Keratinocyte (primary cell): ENCODE results near the gene TMEM161A. TPM values are rescaled to one million over a fixed set of nuclear protein-coding genes. Genes with fewer than 3 reads are reported as not detected.
A peak's percentile ranks its signal among the peaks of the same experiment; 100 is the strongest.
"Not testable (repeated sequence)": the region's sequence is repeated elsewhere in the genome, so short reads cannot be mapped to it uniquely, and the experiment has no call there.

ENCODE experiments used
- DNase-seq: peaks from one replicate; pipeline ENCODE4 v3.0.0-alpha.2; 2011; ENCODE audit warnings: low read depth, missing footprints, low spot score
- FAIRE-seq: peaks from 2 replicates; lab custom pipeline; 2011; peaks lifted over from hg19 to GRCh38; lab: Jason Lieb, UNC
- H2AFZ ChIP-seq: 2 replicates; pipeline ENCODE4 v1.6.0; 2012; ENCODE audit warnings: low read length, control low read depth, inconsistent platforms; ENCODE audit not compliant: control insufficient read depth
- H3K27ac ChIP-seq: 2 replicates; pipeline ENCODE4 v1.5.1; 2011; ENCODE audit warnings: low read length; ENCODE audit not compliant: control insufficient read depth, insufficient read depth
- H3K27me3 ChIP-seq: 3 replicates; pipeline ENCODE4 v1.6.0; 2011; ENCODE audit warnings: low read length; ENCODE audit not compliant: control insufficient read depth, insufficient read depth; ENCODE audit errors: extremely low read depth
- H3K36me3 ChIP-seq, 2 experiments: 2 replicates in 1 of 2; 3 replicates in 1 of 2; pipeline ENCODE4 v1.5.1; 2011; ENCODE audit warnings: low read length in 2 of 2, mild to moderate bottlenecking in 1 of 2; ENCODE audit not compliant: control insufficient read depth in 2 of 2, insufficient read depth in 2 of 2; ENCODE audit errors: extremely low read depth in 1 of 2
- H3K4me1 ChIP-seq: 3 replicates; pipeline ENCODE4 v1.5.1; 2011; ENCODE audit warnings: low read length; ENCODE audit not compliant: control insufficient read depth, insufficient read depth; ENCODE audit errors: extremely low read depth
- H3K4me2 ChIP-seq: 3 replicates; pipeline ENCODE4 v1.6.0; 2011; ENCODE audit warnings: low read depth, low read length; ENCODE audit not compliant: control insufficient read depth, insufficient read depth; ENCODE audit errors: extremely low read depth
- H3K4me3 ChIP-seq, 3 experiments: fragments of 200-600 bp in 1 of 3; sonication (generic) in 1 of 3; 2 replicates in 2 of 3; 3 replicates in 1 of 3; pipeline ENCODE4 v1.5.1; 2011 to 2016; ENCODE audit warnings: low read length in 3 of 3, mild to moderate bottlenecking in 3 of 3, control low read depth in 2 of 3, inconsistent platforms in 1 of 3, low read depth in 1 of 3, mixed read lengths in 1 of 3, mixed run types in 1 of 3, moderate library complexity in 1 of 3; ENCODE audit not compliant: control insufficient read depth in 2 of 3, insufficient read depth in 2 of 3; ENCODE audit errors: extremely low read depth in 1 of 3
- H3K79me2 ChIP-seq: 2 replicates; pipeline ENCODE4 v1.6.0; 2012; ENCODE audit warnings: low read length; ENCODE audit not compliant: control insufficient read depth, insufficient read depth
- H3K9ac ChIP-seq: 3 replicates; pipeline ENCODE4 v1.6.0; 2011; ENCODE audit warnings: low read length; ENCODE audit not compliant: control insufficient read depth, insufficient read depth; ENCODE audit errors: extremely low read depth
- H3K9me1 ChIP-seq: 3 replicates; pipeline ENCODE4 v1.6.0; 2011; ENCODE audit warnings: low read length; ENCODE audit not compliant: control insufficient read depth, insufficient read depth; ENCODE audit errors: extremely low read depth
- H3K9me3 ChIP-seq: 2 replicates; pipeline ENCODE4 v1.5.1; 2012; ENCODE audit warnings: low read depth, low read length; ENCODE audit not compliant: control insufficient read depth
- H4K20me1 ChIP-seq: 3 replicates; pipeline ENCODE4 v1.6.0; 2011; ENCODE audit warnings: low read length; ENCODE audit not compliant: control insufficient read depth, insufficient read depth; ENCODE audit errors: extremely low read depth
- CTCF ChIP-seq, 3 experiments: IDR thresholded peaks in 1 of 3; conservative IDR thresholded peaks in 1 of 3; optimal IDR thresholded peaks in 1 of 3; 2 replicates in 2 of 3; 3 replicates in 1 of 3; pipeline versions ENCODE3 to v1.5.1; 2011; ENCODE audit warnings: low read length in 3 of 3, mild to moderate bottlenecking in 3 of 3, moderate library complexity in 2 of 3, control low read depth in 1 of 3, inconsistent platforms in 1 of 3; ENCODE audit not compliant: insufficient read depth in 2 of 3; ENCODE audit errors: extremely low read depth in 1 of 3
- EZH2 ChIP-seq: IDR thresholded peaks from one replicate; pipeline ENCODE4 v1.6.1; 2012; ENCODE audit warnings: inconsistent platforms, mild to moderate bottlenecking, low read length, moderate library complexity
- dilution Hi-C: fragments of 300-500 bp; cut with MboI; formaldehyde crosslinking; loops from one replicate; pipeline ENCODE4 v1.7.0; 2020; ENCODE audit warnings: low sequenced_read_pairs; ENCODE audit not compliant: extremely low pct_ligation_motif_present
- polyA plus RNA-seq, 5 experiments: library from polyadenylated mRNA; depleted of rRNA in 3 of 5; stranded (reverse) in 3 of 5; stranded (forward) in 1 of 5; unstranded in 1 of 5; fragments of >200 nt; gene quantifications; 1 replicate in 1 of 5; 2 replicates in 3 of 5; 3 replicates in 1 of 5; pipeline versions ENCODE4 v1.2.1 to v1.2.3, GENCODE V29; 2011 to 2012; ENCODE audit warnings: missing spikeins in 2 of 5, low read depth in 1 of 5, low replicate concordance in 1 of 5

Gene TMEM161A
- polyA plus RNA-seq, 1 donor (not counting 4 experiments of a cell fraction or from before 2014, with no cell fraction given): 18.0 TPM

GRCh38 chr19:19103167-19103566 lies 35.1 kb downstream of the TMEM161A start:
- FAIRE-seq (no peak), DNase-seq (peak; percentile 19)
- Histone ChIP-seq H3K4me2 (no peak overlapping the region), H3K27me3 (no peaks in the 10 kb centered on the region), H3K9me3 (peaks cover 2% of the 10 kb centered on the region), H4K20me1 (no peaks in the 10 kb centered on the region), H3K36me3 (no peaks in the 10 kb centered on the region), H3K4me3 (no peak overlapping the region), H3K9me1 (no peaks in the 10 kb centered on the region), H3K27ac (no peak overlapping the region), H3K79me2 (no peaks in the 10 kb centered on the region), H3K9ac (no peak overlapping the region), H3K4me1 (no peaks in the 10 kb centered on the region), H2AFZ (no peak overlapping the region)
- dilution Hi-C loops: no loop called here
- no peak for TF ChIP-seq CTCF (optimal IDR thresholded peaks at IDR 0.05 in 1 of 3, IDR thresholded peaks at IDR 0.05 in 1 of 3, conservative IDR thresholded peaks at IDR 0.05 in 1 of 3; ENCODE audit: extremely low read depth in 1 of 3, insufficient read depth in 2 of 3, low read length in 3 of 3)
- TF ChIP-seq EZH2: no peak

- H3K9ac ChIP-seq, H3K36me3 ChIP-seq, dilution Hi-C loops, DNase-seq, H3K4me2 ChIP-seq, H3K9me1 ChIP-seq, FAIRE-seq, H2AFZ ChIP-seq, H3K4me3 ChIP-seq, H3K79me2 ChIP-seq, H3K27ac ChIP-seq, H3K9me3 ChIP-seq, H3K27me3 ChIP-seq, H3K4me1 ChIP-seq, H4K20me1 ChIP-seq: not testable (repeated sequence)
Observed at GRCh38 chr19:19102566-19102965, 35.7 kb downstream of the TMEM161A start.

- FAIRE-seq (no peak), DNase-seq (no peak)
- H3K9me1 ChIP-seq: no peaks in the 10 kb centered on the region
- H3K79me2 ChIP-seq: no peaks in the 10 kb centered on the region
- H3K27ac ChIP-seq: no peak overlapping the region
- H2AFZ ChIP-seq: no peak overlapping the region
- H3K4me1 ChIP-seq: no peaks in the 10 kb centered on the region
- H3K36me3 ChIP-seq: no peaks in the 10 kb centered on the region
- H3K9ac ChIP-seq: no peak overlapping the region
- dilution Hi-C loops: no loop called here
- TF ChIP-seq EZH2: no peak
- TF ChIP-seq CTCF (optimal IDR thresholded peaks at IDR 0.05 in 1 of 3, IDR thresholded peaks at IDR 0.05 in 1 of 3, conservative IDR thresholded peaks at IDR 0.05 in 1 of 3; ENCODE audit: extremely low read depth in 1 of 3, insufficient read depth in 2 of 3, low read length in 3 of 3): no peak
- no peak overlapping the region for H3K4me3 ChIP-seq
- H3K27me3 ChIP-seq: no peaks in the 10 kb centered on the region
- peaks cover 2% of the 10 kb centered on the region for H3K9me3 ChIP-seq
- H4K20me1 ChIP-seq: no peaks in the 10 kb centered on the region
- no peak overlapping the region for H3K4me2 ChIP-seq
Observed at GRCh38 chr19:19101540-19101939, 36.7 kb downstream of the TMEM161A start.
